Nephron progenitor cell (in vitro differentiated cells): ENCODE measurements around the gene SERAC1.

Experiments used
- DNase-seq: peaks from one replicate; pipeline ENCODE4 v3.0.0; 2021
- H3K27ac Mint-ChIP-seq: 2 replicates; pipeline ENCODE4 v1.8.0; 2021; ENCODE audit warnings: mild to moderate bottlenecking, moderate library complexity, mixed read lengths
- H3K27me3 Mint-ChIP-seq: 2 replicates; pipeline ENCODE4 v1.8.0; 2021; ENCODE audit warnings: mild to moderate bottlenecking, low read depth, mixed read lengths; ENCODE audit not compliant: poor library complexity
- H3K36me3 Mint-ChIP-seq: 2 replicates; pipeline ENCODE4 v1.8.0; 2021; ENCODE audit warnings: low read depth, mixed read lengths
- H3K4me1 Mint-ChIP-seq: 2 replicates; pipeline ENCODE4 v1.8.0; 2021; ENCODE audit warnings: mixed read lengths
- H3K4me3 Mint-ChIP-seq: 2 replicates; pipeline ENCODE4 v1.8.0; 2021; ENCODE audit warnings: mild to moderate bottlenecking, moderate library complexity, mixed read lengths
- H3K9me3 Mint-ChIP-seq: 2 replicates; pipeline ENCODE4 v1.8.0; 2021; ENCODE audit warnings: mild to moderate bottlenecking, moderate library complexity, mixed read lengths
- TF ChIP-seq, protein P1 (sequence below): fragments of 200-600 bp; sonication (generic); IDR thresholded peaks from 2 replicates; pipeline ENCODE4 v1.5.0; 2021; ENCODE audit warnings: antibody characterized with exemption

SERAC1 gene

DNA sequence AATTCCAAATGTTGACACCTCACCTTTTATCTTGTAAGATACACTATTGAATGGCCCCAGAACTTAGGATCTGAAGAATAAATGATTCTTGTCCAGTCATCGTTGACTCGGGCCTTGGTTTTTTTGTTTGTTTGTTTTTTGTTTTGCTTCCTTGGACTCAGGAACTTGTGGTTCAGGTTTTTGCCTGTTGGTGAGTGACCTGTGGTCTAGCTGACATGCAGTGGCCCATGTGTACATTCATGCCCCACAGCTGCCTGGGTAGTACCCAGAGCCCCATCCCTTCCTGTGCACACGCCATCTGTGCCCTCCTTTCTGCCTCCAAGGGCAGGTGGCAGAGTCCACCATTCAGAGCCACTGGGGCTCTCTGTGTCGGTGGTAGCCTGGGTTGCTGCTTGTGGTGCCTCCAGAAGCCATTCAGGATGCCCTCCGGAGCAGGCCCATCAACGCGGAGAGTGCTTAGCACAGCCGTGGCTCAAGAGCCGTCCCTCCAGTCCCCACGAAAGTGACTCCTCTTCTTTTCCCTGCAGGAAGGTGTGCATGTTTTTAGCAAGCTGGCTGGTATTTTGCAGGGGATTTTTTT lies 100.5 kb downstream of the SERAC1 start:
- H3K4me3 Mint-ChIP-seq, result no peak overlapping the region
- H3K9me3 Mint-ChIP-seq, result no peaks in the 10 kb centered on the region
- no peak for DNase-seq
- TF ChIP-seq, protein P1, sequence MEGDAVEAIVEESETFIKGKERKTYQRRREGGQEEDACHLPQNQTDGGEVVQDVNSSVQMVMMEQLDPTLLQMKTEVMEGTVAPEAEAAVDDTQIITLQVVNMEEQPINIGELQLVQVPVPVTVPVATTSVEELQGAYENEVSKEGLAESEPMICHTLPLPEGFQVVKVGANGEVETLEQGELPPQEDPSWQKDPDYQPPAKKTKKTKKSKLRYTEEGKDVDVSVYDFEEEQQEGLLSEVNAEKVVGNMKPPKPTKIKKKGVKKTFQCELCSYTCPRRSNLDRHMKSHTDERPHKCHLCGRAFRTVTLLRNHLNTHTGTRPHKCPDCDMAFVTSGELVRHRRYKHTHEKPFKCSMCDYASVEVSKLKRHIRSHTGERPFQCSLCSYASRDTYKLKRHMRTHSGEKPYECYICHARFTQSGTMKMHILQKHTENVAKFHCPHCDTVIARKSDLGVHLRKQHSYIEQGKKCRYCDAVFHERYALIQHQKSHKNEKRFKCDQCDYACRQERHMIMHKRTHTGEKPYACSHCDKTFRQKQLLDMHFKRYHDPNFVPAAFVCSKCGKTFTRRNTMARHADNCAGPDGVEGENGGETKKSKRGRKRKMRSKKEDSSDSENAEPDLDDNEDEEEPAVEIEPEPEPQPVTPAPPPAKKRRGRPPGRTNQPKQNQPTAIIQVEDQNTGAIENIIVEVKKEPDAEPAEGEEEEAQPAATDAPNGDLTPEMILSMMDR, result no peak
- peaks cover 2% of the 10 kb centered on the region for H3K27me3 Mint-ChIP-seq
- H3K4me1 Mint-ChIP-seq, result peaks cover 34% of the 10 kb centered on the region
- no peak overlapping the region for H3K27ac Mint-ChIP-seq
- H3K36me3 Mint-ChIP-seq, result no peaks in the 10 kb centered on the region

GRCh38 chr6:158066136-158066781 lies 101.8 kb downstream of the SERAC1 start:
- no peak overlapping the region for H3K4me3 Mint-ChIP-seq
- H3K9me3 Mint-ChIP-seq, result no peaks in the 10 kb centered on the region
- H3K27ac Mint-ChIP-seq, result no peak overlapping the region
- DNase-seq, result no peak
- H3K4me1 Mint-ChIP-seq, result peaks cover 28% of the 10 kb centered on the region
- TF ChIP-seq, protein P1, result no peak
- H3K36me3 Mint-ChIP-seq, result peaks cover 8% of the 10 kb centered on the region
- H3K27me3 Mint-ChIP-seq, result peaks cover 2% of the 10 kb centered on the region

GRCh38 chr6:158064725-158065251 lies 103.3 kb downstream of the SERAC1 start:
- Mint-ChIP-seq H3K9me3 (no peaks in the 10 kb centered on the region), H3K36me3 (peaks cover 8% of the 10 kb centered on the region), H3K4me3 (no peak overlapping the region), H3K27ac (no peak overlapping the region), H3K27me3 (peaks cover 2% of the 10 kb centered on the region), H3K4me1 (peaks cover 33% of the 10 kb centered on the region)
- no peak for DNase-seq
- TF ChIP-seq, protein P1, result no peak

DNA sequence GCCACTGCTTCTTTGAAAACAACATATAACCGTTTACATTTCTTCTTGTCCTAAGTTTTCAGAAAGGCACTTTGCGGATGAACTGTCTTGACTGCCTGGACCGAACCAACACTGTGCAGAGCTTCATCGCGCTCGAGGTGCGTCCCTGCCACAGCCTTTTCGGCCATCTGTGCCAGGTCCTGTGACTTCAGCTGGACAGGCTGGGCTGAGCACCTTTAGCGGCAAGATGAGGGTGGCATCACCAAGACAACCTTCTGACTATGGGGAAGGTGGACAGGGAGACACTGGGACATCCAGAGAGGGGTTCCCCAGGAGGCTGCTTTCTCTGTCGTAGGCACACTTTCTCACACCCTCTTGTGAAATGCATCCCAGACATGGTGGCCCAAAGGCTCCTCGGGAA lies 104.3 kb downstream of the SERAC1 start:
- TF ChIP-seq, protein P1, result no peak
- H3K36me3 Mint-ChIP-seq, result peaks cover 8% of the 10 kb centered on the region
- H3K27me3 Mint-ChIP-seq, result peaks cover 2% of the 10 kb centered on the region
- DNase-seq, result no peak
- no peak overlapping the region for H3K27ac Mint-ChIP-seq
- H3K4me3 Mint-ChIP-seq, result no peak overlapping the region
- H3K4me1 Mint-ChIP-seq, result peaks cover 22% of the 10 kb centered on the region
- no peaks in the 10 kb centered on the region for H3K9me3 Mint-ChIP-seq

- Mint-ChIP-seq H3K4me3 (no peak overlapping the region), H3K4me1 (peaks cover 18% of the 10 kb centered on the region), H3K36me3 (peaks cover 8% of the 10 kb centered on the region), H3K27ac (no peak overlapping the region), H3K27me3 (no peaks in the 10 kb centered on the region), H3K9me3 (no peaks in the 10 kb centered on the region)
- TF ChIP-seq, protein P1, result no peak
- no peak for DNase-seq
Measured at GRCh38 chr6:158061709-158062461, 106.2 kb downstream of the SERAC1 start.
